Measurements from ENCODE around the gene C5orf46. TPM values are rescaled to one million over a fixed set of nuclear protein-coding genes. Genes with fewer than 3 reads are reported as not detected.

The C5orf46 gene
- total RNA-seq, 4 donors from 2014 or later: not detected

DNA sequence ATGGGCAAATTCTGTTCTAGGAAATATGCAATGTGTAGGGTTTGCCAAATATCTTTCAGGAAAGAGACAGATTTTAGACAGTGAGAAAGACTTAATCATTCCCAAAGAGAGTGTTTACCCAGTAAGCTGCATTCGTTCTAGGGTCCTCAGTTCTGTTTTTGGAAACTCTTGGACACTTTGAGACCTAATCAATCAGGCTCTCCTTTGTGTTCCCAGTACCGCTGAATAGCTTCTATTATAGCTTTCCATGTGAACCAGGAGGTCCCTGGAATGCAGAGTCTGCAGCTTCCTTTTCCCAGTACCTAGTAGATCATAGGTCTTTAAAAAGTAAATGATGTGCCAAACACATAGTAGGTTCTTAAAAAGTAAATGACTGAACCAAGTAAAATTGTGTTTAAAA, 63.5 kb downstream of the C5orf46 start:
- no peak overlapping the region for H3K4me3 ChIP-seq
- H3K4me1 ChIP-seq: no peaks in the 10 kb centered on the region
- H3K36me3 ChIP-seq: no peaks in the 10 kb centered on the region
- no peak for DNase-seq (ENCODE audit: low spot score in 2 of 2)
- H3K27ac ChIP-seq: no peak overlapping the region
- H3K9me3 ChIP-seq: no peaks in the 10 kb centered on the region
- 40 to 49% methylated on average over 2 of the region's 2 CpGs for WGBS, 2 donors
- H3K27me3 ChIP-seq: no peaks in the 10 kb centered on the region
- TF ChIP-seq EP300 (IDR thresholded peaks at IDR 0.05) (no peak), POLR2A (IDR thresholded peaks at IDR 0.05) (no peak)
- TF ChIP-seq, protein P1, sequence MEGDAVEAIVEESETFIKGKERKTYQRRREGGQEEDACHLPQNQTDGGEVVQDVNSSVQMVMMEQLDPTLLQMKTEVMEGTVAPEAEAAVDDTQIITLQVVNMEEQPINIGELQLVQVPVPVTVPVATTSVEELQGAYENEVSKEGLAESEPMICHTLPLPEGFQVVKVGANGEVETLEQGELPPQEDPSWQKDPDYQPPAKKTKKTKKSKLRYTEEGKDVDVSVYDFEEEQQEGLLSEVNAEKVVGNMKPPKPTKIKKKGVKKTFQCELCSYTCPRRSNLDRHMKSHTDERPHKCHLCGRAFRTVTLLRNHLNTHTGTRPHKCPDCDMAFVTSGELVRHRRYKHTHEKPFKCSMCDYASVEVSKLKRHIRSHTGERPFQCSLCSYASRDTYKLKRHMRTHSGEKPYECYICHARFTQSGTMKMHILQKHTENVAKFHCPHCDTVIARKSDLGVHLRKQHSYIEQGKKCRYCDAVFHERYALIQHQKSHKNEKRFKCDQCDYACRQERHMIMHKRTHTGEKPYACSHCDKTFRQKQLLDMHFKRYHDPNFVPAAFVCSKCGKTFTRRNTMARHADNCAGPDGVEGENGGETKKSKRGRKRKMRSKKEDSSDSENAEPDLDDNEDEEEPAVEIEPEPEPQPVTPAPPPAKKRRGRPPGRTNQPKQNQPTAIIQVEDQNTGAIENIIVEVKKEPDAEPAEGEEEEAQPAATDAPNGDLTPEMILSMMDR (IDR thresholded peaks at IDR 0.05): no peak

Other genes with a start within 250 kb of the C5orf46 start
- gene JAKMIP2, start 123.8 kb downstream of the C5orf46 start, total RNA-seq: 10 to 100 TPM in 3 of 4 donors, 1 to 10 TPM in 1; 7.2 to 22.7 (median 13.5) TPM
- 10 to 100 TPM in 1 of 4 donors, under 1 TPM in 1, not detected in 2; 0.44 to 10.2 TPM for gene SPINK1, start 74.9 kb downstream of the C5orf46 start, total RNA-seq
- not detected for gene SCGB3A2, start 27.8 kb downstream of the C5orf46 start, total RNA-seq
- 1 to 10 TPM in 2 of 4 donors, under 1 TPM in 2; 0.39 to 1.3 (median 0.97) TPM for gene SPINK5, start 157.4 kb upstream of the C5orf46 start, total RNA-seq

Measured in tibial nerve (tissue), 4 donors.